Gastroesophageal sphincter (tissue), 4 donors: ENCODE results near the gene STARD10. TPM values are rescaled to one million over a fixed set of nuclear protein-coding genes. Genes with fewer than 3 reads are reported as not detected.

ENCODE experiments used
- ATAC-seq: fragments of 150-250 bp; one replicate; pipeline ENCODE4 v1.9.1; 2016; ENCODE audit warnings: mild to moderate bottlenecking, moderate library complexity
- H3K27ac ChIP-seq, 4 donors: fragments of 200-600 bp; sonication (generic) in 3 of 4; 1 replicate in 3 of 4; 2 replicates in 1 of 4; pipeline ENCODE4 v1.5.1; 2016 to 2019
- H3K27me3 ChIP-seq: fragments of 200-600 bp; sonication (generic); one replicate; pipeline ENCODE4 v1.5.1; 2019
- H3K36me3 ChIP-seq, 2 donors: fragments of 200-600 bp; sonication (generic); one replicate each; pipeline ENCODE4 v1.5.1; 2019; ENCODE audit warnings: control low read depth in 1 of 2
- H3K4me1 ChIP-seq, 3 donors: fragments of 200-600 bp; sonication (generic); 1 replicate in 2 of 3; 2 replicates in 1 of 3; pipeline ENCODE4 v1.5.1; 2016 to 2019; ENCODE audit warnings: control low read depth in 2 of 3
- H3K4me3 ChIP-seq, 2 donors: fragments of 200-600 bp; sonication (generic); one replicate each; pipeline ENCODE4 v1.5.1; 2019; ENCODE audit warnings: mild to moderate bottlenecking in 1 of 2, moderate library complexity in 1 of 2
- H3K9me3 ChIP-seq, 3 donors: fragments of 200-600 bp; sonication (generic); one replicate each; pipeline ENCODE4 v1.5.1; 2017 to 2019; ENCODE audit warnings: control low read depth in 2 of 3
- EP300 ChIP-seq: sonication (generic); formaldehyde crosslinking; IDR thresholded peaks from one replicate; pipeline ENCODE4 v1.6.1; 2017; ENCODE audit warnings: antibody characterized with exemption, mild to moderate bottlenecking
- POLR2A ChIP-seq, 2 donors: fragments of 450-650 bp; IDR thresholded peaks; one replicate each; pipeline ENCODE4 v1.6.1; 2017; ENCODE audit warnings: antibody characterized with exemption in 2 of 2, mild to moderate bottlenecking in 2 of 2, moderate library complexity in 1 of 2
- POLR2AphosphoS5 ChIP-seq: sonication (generic); formaldehyde crosslinking; IDR thresholded peaks from one replicate; pipeline ENCODE4 v1.6.1; 2017; ENCODE audit warnings: antibody characterized with exemption
- WGBS, 2 donors: methylation state at CpG; one replicate each; pipeline ENCODE4 v1.1.5; 2018; ENCODE audit warnings: low coverage in 1 of 2; 5-methylcytosine and 5-hydroxymethylcytosine counted together
- total RNA-seq, 4 donors: library from RNA; depleted of rRNA; stranded (reverse); fragments of >200 nt; gene quantifications; one replicate each; pipeline ENCODE4 v1.1.0, GENCODE V29; 2016
- TF ChIP-seq, protein P1 (sequence below), 4 experiments: fragments of 200-600 bp in 2 of 4; fragments of 450-650 bp in 2 of 4; sonication (generic) in 1 of 4; IDR thresholded peaks; one replicate each; pipeline ENCODE4 v1.5.1; 2017 to 2019; ENCODE audit warnings: antibody characterized with exemption in 4 of 4, mild to moderate bottlenecking in 2 of 4, moderate library complexity in 2 of 4

Gene STARD10
- total RNA-seq, 4 donors from 2014 or later: 35.8 to 56.6 (median 45.0) TPM

DNA sequence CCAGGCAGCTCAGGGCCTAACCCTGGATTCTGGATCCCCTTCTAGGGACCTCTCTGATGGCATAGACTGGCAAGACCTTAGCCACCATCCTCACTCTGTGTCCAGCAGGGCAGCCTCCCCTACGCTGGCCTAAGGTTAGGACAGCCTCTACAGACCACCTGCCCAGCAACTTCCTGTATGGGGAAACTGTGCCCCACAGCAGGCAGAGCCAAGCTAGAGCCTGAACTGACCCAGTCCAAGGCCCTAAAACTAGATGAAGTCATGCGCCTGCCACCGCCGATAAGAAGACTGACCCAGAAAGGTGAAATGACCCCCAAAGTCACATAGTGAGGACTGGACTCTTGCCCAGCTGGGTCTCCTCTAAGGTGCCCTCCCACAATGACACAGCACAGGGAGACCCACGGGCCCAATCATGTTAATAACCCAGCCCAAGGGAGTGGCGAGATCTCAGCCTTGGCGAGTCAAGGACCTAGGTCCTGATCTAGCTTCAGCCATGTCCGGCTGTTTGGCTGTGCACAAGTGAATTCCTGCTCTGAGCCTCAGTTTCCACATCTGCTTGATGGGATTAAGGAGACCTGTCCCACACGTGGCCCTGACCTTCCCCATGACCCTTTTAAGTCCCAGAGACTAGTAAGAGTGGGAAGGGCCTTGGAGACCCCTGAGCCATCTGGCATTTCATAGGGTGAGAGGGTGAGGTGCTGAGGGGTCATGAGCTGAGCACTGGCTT is 17.6 kb downstream of the STARD10 start:
- TF ChIP-seq POLR2A (IDR thresholded peaks at IDR 0.05) (no peak), EP300 (no peak), POLR2AphosphoS5 (no peak)
- TF ChIP-seq, protein P1, sequence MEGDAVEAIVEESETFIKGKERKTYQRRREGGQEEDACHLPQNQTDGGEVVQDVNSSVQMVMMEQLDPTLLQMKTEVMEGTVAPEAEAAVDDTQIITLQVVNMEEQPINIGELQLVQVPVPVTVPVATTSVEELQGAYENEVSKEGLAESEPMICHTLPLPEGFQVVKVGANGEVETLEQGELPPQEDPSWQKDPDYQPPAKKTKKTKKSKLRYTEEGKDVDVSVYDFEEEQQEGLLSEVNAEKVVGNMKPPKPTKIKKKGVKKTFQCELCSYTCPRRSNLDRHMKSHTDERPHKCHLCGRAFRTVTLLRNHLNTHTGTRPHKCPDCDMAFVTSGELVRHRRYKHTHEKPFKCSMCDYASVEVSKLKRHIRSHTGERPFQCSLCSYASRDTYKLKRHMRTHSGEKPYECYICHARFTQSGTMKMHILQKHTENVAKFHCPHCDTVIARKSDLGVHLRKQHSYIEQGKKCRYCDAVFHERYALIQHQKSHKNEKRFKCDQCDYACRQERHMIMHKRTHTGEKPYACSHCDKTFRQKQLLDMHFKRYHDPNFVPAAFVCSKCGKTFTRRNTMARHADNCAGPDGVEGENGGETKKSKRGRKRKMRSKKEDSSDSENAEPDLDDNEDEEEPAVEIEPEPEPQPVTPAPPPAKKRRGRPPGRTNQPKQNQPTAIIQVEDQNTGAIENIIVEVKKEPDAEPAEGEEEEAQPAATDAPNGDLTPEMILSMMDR (IDR thresholded peaks at IDR 0.05): no peak
- H3K27me3 ChIP-seq: no peaks in the 10 kb centered on the region
- H3K9me3 ChIP-seq: no peaks in the 10 kb centered on the region
- no peak for ATAC-seq
- peaks cover 0 to 73% (median 17%) of the 10 kb centered on the region in 3 donors for H3K4me1 ChIP-seq
- no peak overlapping the region for H3K4me3 ChIP-seq
- peaks cover 0 to 15% of the 10 kb centered on the region in 2 donors for H3K36me3 ChIP-seq
- 100% methylated on average over 1 of the region's 9 CpGs; no CpG with 5 or more reads in 1 of the 2 donors for WGBS, 2 donors
- no peak overlapping the region for H3K27ac ChIP-seq

DNA sequence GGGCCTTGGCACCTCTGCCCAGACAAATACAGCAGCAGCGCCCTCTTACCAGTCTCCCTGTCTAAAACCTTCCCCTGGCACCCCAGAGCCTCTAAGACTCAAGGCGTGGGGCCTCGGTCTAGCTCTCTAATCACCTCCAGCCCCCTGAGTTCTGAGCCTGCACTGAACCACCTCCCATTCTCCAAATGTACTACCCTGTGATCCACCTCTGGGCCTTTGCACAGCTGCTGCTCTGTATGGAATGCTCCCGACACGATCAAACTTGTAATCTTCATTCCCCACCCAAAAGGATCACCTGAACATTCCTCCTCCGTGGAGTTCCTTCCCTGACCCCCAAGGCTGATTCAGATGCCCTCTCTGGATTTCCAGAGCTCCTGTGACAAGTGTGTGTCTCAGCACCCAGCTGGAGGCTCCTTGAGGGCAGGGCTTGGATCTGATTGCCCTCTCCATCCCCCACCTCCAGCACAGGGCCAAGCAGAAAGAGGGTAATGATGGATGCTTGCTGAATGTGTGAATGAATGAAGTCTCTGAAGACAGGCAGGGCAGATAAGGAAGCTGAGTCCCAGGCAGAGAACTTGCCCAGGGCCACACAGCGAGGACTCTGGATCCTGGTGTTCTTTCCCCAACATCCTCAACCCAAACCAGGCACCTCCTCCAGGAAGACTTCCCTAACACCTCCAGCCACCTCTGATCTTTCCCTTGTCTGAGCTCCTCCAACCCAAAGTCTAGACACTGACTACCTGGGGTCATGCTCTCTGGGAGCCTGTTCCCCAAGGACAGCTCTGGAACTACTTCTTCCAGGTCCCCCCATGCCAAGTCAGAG is 18.3 kb downstream of the STARD10 start:
- Histone ChIP-seq H3K4me1 (peaks cover 0 to 65% (median 10%) of the 10 kb centered on the region in 3 donors), H3K9me3 (no peaks in the 10 kb centered on the region), H3K27ac (no peak overlapping the region), H3K4me3 (no peak overlapping the region), H3K27me3 (no peaks in the 10 kb centered on the region), H3K36me3 (peaks cover 0 to 15% of the 10 kb centered on the region in 2 donors)
- ATAC-seq: no peak
- 82 to 100% methylated on average over 3 of the region's 7 CpGs for WGBS, 2 donors
- TF ChIP-seq POLR2A (IDR thresholded peaks at IDR 0.05): no peak

DNA sequence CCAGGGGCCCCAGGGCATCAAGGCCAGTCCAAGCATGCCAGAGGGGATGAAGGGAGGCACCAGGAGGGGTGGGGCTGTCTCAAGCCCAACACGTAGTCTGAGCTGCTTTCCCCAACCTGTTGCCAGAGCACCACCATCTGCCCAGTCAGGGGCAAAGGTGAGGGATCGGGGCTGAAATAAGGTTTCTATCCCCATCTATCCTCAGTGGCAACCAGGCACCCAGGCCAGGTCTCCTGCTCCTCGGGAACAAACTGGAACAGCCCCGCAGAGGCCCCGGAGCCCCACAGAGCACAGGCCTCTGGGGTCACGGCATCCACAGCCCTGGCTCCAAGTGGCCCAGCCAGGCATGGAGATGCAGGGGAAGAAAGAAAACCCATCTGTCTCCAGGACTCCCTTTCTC is 19.3 kb downstream of the STARD10 start:
- Histone ChIP-seq H3K9me3 (no peaks in the 10 kb centered on the region), H3K27me3 (no peaks in the 10 kb centered on the region), H3K4me3 (no peak overlapping the region), H3K36me3 (peaks cover 0 to 15% of the 10 kb centered on the region in 2 donors), H3K4me1 (peaks cover 0 to 55% (median 3%) of the 10 kb centered on the region in 3 donors), H3K27ac (no peak overlapping the region)
- TF ChIP-seq POLR2AphosphoS5: no peak
- TF ChIP-seq, protein P1 (IDR thresholded peaks at IDR 0.05): no peak
- TF ChIP-seq POLR2A (IDR thresholded peaks at IDR 0.05): no peak
- no peak for TF ChIP-seq EP300
- WGBS, 2 donors: 100% methylated on average over 2 of the region's 6 CpGs; no CpG with 5 or more reads in 1 of the 2 donors
- no peak for ATAC-seq

DNA sequence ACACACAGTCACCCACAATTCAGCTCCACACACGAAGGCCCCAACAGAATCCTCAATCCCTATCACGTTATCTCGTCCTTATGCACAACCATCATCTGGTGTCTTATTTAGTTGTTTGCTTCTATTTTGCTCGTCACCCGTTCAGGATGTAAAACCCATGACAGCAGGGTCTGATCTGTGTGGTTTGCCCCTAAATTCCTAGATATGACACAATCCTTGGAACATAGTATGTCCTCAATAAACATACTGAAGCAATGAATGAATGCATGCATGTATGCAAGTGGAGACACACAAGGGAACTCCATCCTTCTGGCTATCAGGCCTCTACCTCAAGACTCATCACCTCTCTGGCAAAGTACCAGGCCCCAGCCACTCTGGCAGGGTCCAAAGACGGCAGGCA is 20.2 kb downstream of the STARD10 start:
- 43 to 77% methylated on average over 5 to 6 of the region's 6 CpGs for WGBS, 2 donors
- no peak overlapping the region for H3K4me3 ChIP-seq
- no peaks in the 10 kb centered on the region for H3K27me3 ChIP-seq
- H3K9me3 ChIP-seq: no peaks in the 10 kb centered on the region
- no peak overlapping the region for H3K27ac ChIP-seq
- ATAC-seq: no peak
- peaks cover 0 to 47% (median 3%) of the 10 kb centered on the region in 3 donors for H3K4me1 ChIP-seq
- H3K36me3 ChIP-seq: peaks cover 0 to 15% of the 10 kb centered on the region in 2 donors
- TF ChIP-seq POLR2A (IDR thresholded peaks at IDR 0.05): no peak

DNA sequence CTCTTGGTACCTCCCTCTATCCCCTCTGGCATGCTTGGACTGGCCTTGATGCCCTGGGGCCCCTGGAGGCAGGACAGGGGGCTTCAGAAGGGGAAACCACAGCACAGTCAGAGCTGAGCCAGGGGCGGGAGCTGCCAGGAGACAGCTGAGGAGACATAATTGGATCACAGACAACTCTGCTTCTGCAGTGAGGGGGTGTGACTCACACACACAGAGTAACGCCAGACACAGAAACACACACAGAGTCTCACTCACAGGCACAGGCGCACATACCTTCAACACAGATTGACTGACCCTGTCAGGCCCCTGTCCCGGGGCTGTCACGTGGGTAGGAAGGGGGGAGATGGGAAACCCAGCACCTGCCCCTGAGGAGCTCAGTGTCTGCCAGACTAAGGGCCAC is 20.6 kb downstream of the STARD10 start:
- Histone ChIP-seq H3K27me3 (no peaks in the 10 kb centered on the region), H3K9me3 (no peaks in the 10 kb centered on the region), H3K36me3 (peaks cover 0 to 15% of the 10 kb centered on the region in 2 donors), H3K4me1 (peaks cover 0 to 43% (median 3%) of the 10 kb centered on the region in 3 donors), H3K27ac (peak overlapping the region in 1 of 4 donors; percentile 25), H3K4me3 (no peak overlapping the region)
- peak; percentile 86 for ATAC-seq
- whole genome bisulfite sequencing, 2 donors: 20 to 24% methylated on average over 1 to 3 of the region's 5 CpGs
- TF ChIP-seq, protein P1 (IDR thresholded peaks at IDR 0.05): no peak
- TF ChIP-seq POLR2AphosphoS5 (no peak), EP300 (no peak), POLR2A (IDR thresholded peaks at IDR 0.05) (no peak)
